HG02870 (cell line): Measurements from ENCODE around the gene CXorf66.
A peak's percentile ranks its signal among the peaks of the same experiment; 100 is the strongest.
"Not testable (repeated sequence)": the region's sequence is repeated elsewhere in the genome, so short reads cannot be mapped to it uniquely, and the experiment has no call there.

ENCODE experiments used
- ATAC-seq: cut with Tn5 transposase; IDR thresholded peaks from one replicate; pipeline ENCODE4 v1.9.1; 2021; ENCODE audit warnings: mild to moderate bottlenecking, moderate library complexity; ENCODE audit not compliant: unreplicated experiment

Gene CXorf66

GRCh38 chrX:139929876-139930275 is 35.4 kb downstream of the CXorf66 start:
- no peak for ATAC-seq

GRCh38 chrX:139924696-139925095 is 40.6 kb downstream of the CXorf66 start:
- no peak for ATAC-seq

GRCh38 chrX:139924069-139924695 is 41.1 kb downstream of the CXorf66 start:
- ATAC-seq: no peak

DNA sequence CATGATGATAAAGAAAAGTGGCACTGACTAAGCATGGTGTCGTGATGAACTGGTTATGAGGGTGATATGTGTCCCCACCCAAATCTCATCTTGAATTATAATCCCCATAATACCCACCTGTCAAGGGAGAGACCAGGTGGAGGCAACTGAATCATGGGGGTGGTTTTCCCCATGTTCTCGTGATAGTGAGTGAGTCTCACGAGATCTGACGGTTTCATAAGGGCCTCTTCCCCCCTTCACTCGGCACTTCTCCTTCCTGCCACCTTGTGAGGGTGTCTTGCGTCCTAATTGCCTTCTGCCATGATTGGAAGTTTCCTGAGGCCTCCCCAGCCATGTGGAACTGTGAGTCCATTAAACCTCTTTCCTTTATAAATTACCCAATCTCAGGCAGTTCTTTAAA is 44.2 kb downstream of the CXorf66 start:
- not testable (repeated sequence) for ATAC-seq

DNA sequence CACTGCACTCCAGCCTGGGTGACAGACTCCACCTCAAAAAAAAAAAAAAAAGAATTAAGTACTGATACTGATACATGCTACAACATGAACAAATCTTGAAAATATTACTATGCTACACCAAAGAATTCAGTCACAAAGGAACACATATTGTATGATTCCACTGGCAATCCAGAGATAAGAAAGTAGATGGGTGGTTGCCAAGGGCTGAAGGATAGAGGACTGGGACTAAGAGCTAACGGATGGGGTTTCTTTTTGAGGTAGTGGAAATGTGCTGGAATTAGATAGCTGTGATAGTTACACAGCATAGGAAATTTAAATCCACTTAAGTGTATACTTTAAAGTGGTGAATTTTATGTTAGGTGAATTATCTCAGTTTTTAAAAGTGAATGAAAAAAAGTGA is 45.0 kb downstream of the CXorf66 start:
- no peak for ATAC-seq

GRCh38 chrX:139914421-139914820 is 50.9 kb downstream of the CXorf66 start:
- ATAC-seq: no peak

DNA sequence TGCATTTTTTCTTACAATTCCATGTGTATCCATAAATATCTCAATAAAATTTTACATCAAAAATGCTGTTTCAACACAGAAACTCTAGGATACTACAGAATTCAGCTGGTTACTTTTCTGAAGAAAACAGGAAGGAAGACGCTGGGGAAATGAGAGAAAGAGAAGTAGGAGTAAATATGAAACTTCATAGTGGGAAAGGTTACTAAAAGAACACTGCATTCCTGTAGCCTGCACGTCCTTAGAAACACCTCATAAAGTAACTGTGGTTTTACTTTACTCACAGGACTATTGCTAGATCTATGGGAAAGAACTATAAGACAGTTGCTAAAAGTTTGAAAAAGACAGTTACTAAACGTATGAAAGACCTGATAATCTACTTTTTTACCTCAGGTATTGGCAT is 55.6 kb downstream of the CXorf66 start:
- peak; percentile 64 for ATAC-seq

DNA sequence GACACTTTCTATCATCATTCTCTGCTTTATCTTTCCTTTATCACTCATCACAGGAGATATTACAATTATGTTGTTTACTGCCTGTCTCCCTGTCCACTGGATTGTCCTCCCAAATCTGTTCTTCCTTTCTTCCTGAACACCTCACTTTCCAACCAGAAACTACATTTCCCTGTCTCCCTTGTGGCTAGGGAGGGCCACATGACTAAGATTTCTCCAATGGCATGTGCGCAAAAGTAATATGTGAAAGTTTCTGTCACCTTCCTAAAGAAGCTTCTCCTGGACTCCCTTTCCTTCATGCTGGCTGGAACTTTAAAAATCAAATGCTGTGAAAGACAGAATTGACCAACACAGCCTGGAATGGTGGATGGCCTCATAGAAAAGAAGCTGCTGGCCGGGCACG is 58.2 kb downstream of the CXorf66 start:
- ATAC-seq: no peak

DNA sequence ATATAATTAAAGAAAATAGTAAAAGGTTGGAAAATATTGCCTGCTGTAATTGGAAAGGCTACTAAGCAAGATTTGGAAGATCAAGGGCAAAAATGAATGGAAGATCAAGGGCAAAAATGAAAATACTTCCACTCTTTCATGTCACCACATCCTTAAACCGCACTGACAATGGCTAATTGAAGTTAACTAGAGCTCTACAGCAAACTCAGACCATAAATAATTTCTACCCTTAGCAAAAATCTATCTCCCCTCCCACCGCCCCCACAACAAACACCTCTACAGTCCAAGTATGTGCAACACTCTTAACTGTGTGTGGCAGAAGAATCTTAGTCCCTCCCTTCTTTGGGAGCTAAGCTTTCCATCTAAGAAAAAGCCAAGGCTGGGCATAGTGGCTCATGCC is 59.6 kb downstream of the CXorf66 start:
- ATAC-seq: no peak
